Measurements from ENCODE around the gene B3GNT5.
A peak's percentile ranks its signal among the peaks of the same experiment; 100 is the strongest.
"Not testable (repeated sequence)": the region's sequence is repeated elsewhere in the genome, so short reads cannot be mapped to it uniquely, and the experiment has no call there.

Gene B3GNT5

DNA sequence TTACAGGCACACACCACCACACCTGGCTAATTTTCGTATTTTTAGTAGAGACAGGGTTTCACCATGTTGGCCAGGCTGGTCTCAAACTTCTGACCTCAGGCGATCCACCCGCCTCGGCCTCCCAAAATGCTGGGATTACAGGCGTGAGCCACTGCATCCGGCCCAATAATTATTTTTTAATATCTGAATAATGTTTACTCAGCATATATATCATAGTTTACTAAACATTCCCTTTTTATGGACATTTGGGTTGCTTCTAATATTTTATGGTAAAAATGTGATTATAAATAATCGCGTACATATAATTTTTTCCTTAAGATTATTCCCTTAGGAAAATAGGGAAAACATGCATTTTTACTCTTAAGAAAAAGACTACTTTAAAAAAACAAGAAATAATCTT lies 22.8 kb upstream of the B3GNT5 start:
- not testable (repeated sequence) for DNase-seq (ENCODE audit: low spot score)

DNA sequence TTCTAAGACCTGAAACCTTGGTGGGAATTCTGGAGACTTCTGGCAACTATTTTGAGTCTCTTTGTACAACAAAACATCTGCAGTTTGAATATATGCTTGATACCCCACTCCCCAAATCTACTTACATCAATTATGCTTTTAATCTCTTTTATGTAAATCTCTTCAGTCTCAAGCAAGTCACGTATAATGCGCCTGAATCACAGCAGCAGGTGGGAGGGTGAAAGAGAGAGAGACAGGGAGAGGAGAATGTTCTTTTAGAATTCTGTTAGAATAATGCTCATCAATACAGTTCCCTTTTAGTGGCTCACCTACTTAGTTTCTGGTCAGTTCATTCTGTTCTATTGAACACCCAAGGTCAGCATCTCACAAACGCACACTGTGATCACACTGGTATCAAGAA lies 22.2 kb upstream of the B3GNT5 start:
- no peak for DNase-seq (ENCODE audit: low spot score)

DNA sequence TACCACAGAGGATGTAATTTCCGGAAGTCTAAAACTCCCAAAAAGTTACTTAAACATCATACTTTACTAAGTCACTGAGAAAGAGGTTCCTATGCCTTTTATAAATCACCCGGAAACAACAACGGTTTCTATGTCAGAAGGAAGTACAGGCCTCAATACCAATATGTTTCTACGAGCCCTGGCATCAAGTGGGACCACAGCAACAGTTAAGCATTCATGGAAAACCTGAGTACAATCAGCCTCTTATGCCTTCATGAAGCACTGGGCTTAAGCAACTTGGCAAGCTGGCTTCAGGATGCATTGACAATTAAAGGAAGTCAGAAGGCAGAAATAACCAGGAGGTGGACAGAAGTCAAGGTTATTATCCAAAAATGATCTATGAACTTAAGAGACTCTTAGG lies 19.1 kb upstream of the B3GNT5 start:
- DNase-seq (ENCODE audit: low spot score) = no peak

DNA sequence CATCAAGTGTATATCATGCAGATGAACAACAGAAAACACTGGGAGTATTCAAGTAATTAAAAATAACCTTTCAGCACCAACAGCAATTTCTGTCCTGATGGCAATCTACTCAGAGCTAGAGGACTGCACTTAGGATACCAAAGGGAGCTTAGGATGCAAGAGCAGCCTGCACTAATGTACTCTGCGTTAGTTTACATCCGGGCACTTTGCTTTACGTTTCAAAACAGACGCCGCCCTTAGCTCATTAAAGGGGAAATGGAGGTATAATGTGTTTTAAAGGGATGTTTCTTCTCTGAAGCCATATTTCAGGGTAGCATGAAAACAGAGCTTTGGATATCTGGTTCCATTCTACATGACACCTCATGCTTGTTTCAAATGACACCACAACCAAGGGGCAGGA lies 14.0 kb upstream of the B3GNT5 start:
- DNase-seq (ENCODE audit: low spot score) = no peak

DNA sequence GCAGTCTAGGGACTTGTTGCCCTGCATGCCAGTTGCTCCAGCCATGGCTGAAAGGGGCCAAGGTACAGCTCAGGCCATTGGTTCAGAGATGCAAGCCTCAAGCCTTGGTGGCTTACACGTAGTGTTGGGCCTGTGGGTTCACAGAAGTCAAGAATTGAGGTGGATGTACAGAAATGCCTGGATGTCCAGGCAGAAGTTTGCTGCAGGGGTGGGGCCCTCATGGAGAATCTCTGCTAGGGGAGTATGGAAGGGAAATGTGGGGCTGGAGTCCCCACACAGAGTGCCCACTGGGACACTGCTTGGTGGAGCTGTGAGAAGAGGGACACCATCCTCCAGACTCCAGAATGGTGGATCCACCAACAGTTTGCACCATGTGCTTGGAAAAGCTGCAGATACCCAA lies 10.6 kb upstream of the B3GNT5 start:
- no peak for DNase-seq (ENCODE audit: low spot score)

DNA sequence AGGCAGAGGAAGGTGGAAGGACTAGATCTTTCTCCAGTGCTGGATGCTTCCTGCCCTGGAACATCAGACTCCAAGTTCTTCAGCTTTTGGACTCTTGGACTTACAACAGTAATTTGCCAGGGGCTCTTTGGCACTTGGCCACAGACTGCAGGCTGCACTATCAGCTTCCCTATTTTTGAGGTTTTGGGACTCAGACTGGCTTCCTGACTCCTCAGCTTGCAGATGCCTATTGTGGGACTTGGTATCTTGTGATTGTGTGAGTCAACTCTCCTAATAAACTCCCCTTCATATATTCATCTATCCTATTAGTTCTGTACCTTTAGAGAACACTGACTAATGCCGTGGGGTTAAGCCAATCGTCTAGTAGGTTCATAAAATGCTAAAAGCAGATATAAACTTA lies 8.8 kb upstream of the B3GNT5 start:
- no peak for DNase-seq (ENCODE audit: low spot score)

DNA sequence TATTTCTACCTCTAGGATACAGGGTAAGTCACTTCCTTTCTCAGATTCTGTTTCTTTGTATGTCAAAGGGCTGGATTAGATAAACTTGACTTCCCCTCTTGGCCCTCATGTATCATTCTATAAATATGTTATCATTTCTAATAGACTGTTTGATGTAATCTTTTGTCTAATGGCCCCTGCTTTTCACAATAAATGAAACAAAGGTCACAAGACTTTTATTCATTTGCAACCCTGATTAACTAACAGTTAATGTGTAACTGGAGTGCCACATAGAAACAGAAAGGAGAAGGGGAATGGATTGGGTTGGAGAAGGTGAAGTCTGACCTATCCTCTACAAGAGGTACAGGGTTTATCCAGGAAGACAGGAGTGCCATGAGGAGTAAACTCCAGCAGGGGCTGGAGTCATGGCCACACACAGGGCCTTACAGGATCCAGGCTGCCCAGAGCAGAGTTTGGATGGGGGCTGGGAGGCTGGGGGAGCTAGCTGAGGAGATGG lies 8.0 kb upstream of the B3GNT5 start:
- DNase-seq (ENCODE audit: low spot score) = no peak

DNA sequence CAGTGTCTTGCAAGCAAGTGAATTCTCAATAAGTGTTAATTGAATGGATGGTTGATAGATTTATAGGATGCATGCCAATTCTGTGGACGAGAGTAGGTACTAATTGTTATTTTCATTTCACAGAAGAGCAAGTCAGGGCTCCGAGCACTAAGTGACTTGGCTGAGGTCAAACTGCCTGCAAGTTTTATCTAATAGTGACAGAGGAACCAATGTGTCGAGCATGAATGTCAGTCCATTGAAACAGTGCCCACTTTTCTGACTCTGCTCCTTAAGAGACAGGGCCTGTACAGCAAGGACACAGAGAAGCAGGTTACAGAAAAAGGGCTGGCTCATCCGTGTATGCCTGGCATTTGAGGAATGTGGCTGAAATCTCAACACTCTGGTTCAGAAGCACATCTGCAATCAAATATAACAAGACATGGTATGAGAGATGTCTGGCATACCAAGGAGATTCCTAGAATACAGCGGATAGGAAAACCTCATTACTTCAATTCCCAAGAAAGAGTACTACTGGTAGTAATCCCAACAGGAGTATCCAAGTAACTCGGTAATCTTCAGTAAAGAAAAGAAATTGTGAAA lies 6.0 kb upstream of the B3GNT5 start:
- no peak for DNase-seq (ENCODE audit: low spot score)

DNA sequence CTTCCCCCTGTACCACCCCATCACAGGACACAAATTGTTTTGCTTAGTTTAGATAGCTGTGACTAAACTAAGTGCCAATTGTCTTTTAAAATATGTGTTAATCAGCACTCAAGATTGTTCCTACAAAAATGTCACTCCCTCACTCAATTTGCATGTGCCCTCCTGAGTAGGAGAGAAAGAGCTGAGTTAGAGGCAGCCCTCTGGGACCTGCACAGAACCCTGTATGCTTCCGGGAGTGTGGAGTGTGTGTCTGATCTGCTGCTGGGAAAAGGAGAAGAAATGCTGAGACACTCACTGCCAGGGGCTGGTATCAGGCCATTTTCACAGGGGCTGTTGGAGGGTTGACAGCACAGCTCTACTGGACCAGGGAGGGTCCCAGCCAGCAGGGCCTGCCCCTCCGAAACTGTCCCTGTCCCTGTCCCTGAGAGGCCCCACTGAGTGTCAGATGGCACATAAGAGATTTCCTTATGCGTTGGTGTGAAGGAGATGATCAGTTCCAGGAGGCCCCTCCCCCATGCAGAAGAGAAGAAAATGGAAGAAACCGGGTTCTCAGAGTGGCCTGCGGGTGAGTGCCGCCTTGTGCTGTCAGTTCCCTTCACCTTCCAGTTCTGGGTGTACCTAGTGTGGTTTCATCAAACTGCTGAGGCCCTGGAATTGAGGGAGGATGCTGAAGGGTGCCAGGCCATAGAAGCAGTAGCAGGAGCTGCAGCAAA lies 3.9 kb upstream of the B3GNT5 start:
- no peak for DNase-seq (ENCODE audit: low spot score)

DNA sequence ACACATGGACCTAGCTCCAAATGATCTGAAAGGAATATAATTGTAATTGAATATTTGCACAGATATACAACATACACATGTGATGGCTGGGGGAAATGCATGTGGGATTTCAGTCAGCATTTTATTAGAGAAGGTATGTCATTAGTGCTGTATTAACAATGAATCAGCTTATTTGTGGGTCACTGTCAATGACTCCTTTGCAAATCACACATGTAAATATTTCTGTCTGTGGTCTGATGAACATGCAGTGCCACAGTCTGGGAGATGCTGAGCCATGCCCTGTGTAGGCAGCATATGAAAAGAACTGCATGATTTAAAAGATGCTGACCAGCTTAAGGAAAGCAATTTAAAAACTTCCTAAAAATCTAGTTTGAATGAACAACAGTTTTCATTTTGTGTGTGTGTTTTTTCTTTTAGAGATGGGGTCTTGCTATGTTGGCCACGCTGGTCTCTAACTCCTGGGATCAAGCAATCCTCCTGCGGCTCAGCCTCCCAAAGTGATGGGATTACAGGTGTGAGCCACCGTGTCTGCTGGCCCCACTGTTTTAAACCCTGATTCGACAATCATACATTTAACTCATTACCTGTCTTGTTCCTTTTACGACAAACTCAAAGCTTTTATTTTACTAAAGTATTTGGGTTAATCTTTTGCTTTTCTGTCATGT lies 803 bp upstream of the B3GNT5 start:
- no peak for DNase-seq (ENCODE audit: low spot score)

DNA sequence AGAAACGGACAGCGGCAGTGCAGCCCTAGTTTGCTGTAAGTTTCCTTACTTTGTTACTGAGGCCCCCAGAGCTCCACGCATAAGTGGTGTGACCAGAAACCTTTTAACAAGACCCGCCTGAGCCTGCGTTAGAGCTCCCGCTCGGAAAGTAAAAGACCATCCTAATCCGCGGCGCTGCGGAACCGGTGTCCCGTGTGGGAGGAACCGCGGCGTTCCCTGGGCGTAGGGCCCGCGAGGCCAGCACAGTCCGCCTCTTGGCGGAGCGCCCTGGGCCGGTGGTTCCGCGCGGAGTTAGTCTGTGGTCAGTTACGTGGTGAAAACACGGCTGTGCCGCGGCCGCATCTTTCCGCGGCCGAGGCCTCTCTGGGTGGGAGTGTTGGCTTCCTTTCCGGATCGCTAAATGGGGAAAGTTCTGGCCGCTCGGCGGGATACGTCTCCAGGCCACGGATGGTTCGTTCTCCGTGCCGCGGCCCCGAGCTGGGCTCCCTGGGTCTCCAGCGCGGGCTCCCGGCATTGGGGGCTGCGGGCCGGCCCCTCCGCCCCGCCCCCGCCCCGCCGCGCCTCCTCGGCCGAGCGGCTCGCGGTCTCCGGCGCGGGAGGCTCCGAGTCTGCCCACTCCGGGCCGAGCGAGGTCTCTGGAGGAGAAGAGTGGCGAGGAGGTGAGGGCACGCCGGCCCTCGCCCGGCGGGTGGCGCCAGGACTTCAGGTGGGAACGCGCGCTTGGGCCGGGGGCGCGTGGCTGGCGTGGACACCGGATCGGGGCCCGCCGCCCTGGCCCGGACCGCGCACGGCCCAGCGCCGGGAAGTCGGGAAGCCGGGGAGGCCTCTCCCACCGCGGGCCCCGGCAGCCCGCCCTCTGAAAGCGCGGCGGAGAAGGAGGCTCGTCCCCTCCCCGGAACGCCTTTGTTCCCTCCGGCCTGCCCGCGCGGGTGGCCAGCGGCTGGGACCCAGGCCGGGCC lies 754 bp downstream of the B3GNT5 start:
- peak; percentile 53 for DNase-seq (ENCODE audit: low spot score)

DNA sequence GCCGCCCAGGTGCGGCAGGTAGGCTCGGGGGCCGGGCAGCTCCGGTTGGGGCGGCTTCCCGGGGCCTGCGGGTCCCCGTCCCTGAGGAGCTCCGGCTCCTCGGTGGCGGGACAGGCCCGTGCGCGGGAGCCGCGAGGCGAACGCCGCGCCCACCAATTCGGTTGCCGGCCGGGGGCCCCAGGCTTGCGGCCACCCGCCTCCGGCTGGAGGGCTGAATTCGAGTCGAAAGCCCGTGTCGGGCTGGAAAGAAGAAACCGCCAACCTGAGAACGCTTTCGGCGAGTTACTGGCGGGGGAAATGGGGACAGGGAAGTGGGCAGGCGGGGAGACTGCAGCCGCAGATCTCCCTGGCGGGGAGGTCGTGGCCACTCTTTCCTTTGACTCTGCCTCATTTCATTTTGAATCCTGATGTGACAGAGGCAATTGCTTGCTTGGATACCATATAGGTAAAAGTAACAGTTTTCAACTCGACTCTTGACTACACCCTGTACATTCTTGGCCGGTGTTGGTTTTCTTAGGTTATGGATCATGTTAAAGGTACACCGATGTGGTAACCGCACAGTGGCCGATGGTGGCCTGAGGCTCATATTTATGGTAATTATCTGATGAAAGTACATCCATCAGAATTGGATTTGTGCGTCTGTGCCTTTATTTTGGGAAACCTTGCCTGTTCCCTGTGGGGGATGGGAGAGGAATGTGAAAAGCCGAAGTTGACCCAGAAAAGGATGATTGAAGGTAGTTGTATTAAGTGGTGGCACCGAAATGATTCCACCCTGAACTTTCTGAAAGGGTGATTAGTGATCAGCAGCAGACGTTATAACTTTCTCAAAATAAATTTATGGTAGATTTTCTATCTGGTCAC lies 1.7 kb downstream of the B3GNT5 start:
- no peak for DNase-seq (ENCODE audit: low spot score)

DNA sequence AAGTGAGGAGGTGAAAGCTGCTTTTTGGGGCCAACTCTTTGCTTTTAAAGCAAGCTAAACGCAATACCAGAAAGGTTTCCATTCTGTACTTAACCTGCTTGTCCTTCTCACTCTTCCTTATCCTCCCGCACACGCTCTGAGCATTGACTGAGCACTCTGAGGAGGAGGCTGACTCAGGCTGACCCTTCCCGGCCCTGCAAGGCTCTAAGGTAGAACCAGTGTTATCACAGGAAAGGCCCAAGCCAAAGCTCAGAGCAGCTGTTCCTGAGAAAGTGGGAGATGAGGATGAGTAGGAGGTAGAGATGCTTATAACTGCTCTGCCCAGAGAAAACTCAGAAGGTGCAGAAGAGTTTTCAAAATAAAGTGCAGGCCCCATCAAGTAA lies 2.3 kb downstream of the B3GNT5 start:
- no peak for DNase-seq (ENCODE audit: low spot score)

DNA sequence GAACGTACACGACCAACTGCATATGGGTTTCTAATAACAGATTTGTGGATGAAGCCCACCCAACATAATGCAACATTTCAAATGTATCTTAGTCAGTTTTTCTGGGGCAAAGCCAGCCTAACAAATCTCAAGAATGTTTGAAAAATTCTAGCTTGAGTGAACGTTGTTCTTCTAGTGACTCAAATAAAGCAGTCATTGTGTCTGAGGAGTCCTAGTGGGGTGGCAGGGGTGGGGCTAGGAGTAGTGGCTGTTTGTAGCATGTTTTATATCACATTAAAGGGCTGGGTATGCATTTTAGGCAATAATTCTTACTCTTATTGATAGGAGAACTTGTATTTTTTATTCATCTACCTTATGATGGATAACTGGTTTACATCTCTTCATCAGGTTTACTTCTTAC lies 6.0 kb downstream of the B3GNT5 start:
- DNase-seq (ENCODE audit: low spot score) = no peak

DNA sequence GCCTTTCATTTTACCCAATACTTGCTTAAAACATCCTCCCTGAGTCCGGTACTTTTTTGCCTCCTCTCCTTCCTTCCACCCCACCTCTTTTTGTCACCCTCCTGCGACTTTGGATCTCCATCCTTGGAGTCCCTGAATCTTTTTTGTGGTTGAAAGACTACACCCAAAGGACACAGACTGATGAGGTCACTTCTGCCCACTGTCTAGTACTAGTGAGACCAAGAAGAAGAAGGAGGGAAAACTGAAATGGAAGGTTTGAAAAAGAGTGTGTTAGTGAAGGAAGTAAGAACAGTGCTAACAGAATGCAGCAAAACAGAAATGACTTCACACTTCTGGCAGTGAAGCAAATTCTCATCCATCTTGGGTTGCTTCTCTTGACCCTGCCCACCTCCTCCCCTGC lies 6.6 kb downstream of the B3GNT5 start:
- DNase-seq (ENCODE audit: low spot score) = no peak

DNA sequence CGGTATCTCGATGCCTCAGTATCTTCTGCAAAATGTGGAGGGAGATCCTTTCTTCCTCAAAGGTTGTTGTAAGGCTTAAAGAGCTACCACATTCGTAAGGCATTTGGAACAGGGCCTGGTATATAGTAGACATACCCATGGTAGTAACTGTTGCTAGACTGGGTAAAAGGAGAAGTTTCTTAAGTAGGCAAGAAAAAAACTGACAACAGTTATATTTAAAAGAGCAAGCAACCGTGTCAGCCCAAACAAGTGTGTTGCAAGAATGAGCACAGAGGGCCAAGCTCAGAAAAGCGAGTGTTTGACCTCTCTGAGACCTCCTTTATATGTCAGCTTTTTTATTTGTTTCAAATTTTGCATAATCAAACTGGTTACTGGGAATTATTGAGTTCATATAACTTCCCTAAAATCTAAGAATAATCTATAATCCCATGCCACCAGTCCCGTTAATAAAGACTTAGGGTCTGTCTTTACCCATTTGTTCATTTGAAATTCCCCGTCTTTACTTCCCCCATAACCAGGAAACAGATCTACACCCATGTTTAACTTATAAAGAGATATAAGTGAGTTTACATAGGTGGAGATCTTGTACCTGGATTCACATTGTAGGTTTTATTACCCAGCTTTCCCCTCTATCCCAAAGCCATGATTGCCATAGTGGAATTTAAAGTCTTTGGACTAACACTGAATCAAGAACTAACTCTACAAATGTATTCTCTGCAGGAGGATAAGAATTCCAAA lies 7.3 kb downstream of the B3GNT5 start:
- DNase-seq (ENCODE audit: low spot score) = no peak

DNA sequence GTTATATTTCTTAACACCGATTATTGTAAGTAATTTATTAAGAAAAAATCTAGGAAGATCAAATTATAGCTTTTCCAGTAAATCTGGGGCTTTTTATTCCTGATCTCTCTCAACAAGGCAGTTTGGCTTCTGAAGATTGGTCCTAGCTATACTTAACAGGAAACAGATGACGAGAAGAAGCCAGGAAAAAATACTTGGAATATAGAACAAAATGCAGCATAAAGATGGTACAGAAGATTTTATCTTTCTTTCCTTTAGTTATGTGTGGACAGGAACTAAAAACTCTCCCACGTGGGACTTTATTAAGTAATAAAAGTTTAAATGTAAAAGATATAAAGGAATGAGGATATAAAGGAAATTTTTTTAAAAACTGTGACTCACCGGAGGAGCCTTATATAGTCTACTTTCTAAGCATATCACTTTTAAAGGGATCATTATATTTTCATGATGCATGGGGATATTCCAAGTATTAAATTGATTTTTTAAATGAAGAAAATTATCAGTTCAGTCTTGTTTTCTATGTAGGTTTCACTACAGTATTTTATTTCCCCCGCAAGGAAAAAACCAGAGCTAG lies 8.2 kb downstream of the B3GNT5 start:
- DNase-seq (ENCODE audit: low spot score) = no peak

DNA sequence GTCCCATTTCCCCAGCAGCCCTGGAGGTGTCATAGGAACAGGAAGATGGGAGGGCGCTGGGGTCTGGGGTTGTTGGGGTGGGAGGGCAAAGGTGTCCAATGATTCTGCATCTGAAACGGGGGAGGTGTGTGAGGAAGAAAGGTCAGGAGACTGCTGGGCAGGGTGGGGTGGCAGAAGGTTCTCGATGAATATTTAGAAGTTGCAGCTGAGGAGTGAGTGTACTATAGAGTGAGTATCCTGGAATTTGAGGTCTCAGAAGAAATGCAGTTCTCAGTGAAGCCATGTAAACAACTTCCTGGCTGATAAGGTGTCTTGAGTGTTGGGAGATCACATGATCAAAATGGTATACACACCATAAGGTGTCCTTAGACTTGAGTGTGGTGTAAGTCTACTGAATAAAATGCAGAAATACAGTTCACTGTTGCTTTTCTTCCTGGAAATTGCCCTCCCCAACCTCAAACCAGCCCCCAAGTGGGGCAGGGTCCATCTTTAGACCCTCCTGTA lies 9.9 kb downstream of the B3GNT5 start:
- no peak for DNase-seq (ENCODE audit: low spot score)

DNA sequence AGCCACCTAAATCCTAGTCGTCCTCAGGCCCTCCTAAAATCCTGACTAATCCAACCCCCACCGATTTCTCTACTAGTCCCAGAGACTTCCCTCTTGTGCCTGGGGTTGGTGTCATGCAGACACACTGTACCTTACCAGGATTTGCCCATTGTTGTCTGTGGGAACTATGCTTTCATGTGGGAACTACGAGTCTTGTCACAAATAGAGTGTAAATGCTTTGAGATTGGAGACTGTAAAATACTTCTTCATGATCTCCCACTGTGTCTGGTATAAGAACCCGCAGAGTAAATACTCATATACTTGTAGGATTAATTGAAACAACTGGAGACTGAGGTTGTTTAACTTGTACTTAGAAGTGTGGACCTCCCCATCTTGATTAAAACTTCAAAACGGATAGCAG lies 11.2 kb downstream of the B3GNT5 start:
- DNase-seq (ENCODE audit: low spot score) = no peak

DNA sequence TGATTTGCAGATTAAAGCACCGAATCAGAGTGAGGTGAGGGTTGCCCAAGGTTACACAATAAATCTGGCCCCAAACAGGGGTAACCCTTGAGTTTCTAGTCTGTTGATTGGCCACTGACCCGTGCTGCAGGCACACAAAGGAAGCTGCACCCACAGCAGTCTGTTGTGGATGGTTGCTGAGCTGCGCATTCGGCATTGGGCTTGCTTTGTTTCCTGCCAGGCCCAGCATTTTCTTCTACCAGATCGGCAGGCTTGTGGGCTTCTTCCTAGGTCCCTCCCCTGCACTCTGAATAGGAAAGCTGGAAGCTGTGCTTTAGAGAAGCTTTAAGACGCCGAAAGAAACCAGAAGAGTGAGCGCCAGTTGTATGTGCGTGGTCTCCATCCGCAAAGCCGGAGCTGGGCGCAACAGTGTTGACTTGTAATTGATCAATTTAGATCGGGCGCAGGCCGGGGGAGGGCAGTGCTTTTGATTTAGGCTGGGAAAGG lies 12.1 kb downstream of the B3GNT5 start:
- DNase-seq (ENCODE audit: low spot score) = no peak
